Measurements from ENCODE around the gene RPL39.
"Not testable (repeated sequence)": the region's sequence is repeated elsewhere in the genome, so short reads cannot be mapped to it uniquely, and the experiment has no call there.

The RPL39 gene

GRCh38 chrX:119762718-119763117, 28.7 kb downstream of the RPL39 start:
- DNase-seq, result no peak

DNA sequence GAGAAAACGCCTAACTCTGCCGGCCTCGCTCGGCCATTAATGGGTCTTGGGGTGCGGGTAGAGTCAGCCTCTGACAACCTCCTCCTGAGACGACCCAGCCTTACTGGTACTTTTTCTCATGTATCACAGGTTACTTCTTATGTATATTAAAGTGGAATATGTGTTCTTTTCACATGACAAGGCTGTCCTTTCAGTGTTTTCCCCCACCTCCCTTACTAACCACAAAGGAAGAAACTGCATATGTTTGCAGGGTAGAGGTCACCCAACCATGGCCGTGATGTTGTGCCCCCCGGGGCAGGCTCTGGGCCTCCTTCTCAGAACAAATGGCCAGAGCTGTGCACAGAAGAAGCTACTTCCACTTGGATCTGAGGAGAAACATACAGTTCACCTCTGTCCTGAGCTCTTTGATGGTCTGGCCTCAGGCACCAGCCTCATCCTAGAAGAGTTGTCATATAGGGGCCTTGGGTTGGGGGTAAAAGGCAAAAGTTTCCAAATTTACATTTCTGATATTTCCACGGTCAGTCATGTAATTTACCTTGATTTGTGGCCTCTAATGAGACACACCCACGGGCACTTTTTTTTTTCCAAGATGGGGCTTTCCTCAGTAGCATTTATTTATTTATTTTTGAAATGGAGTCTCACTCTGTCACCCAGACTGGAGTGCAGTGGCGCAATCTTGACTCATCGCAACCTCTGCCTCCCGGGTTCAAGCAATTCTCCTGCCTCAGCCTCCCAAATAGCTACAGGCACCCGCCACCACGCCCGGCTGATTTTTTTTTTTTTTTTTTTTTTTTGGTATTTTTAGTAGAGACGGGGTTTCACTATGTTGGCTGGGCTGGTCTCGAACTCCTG, 31.2 kb downstream of the RPL39 start:
- no peak for DNase-seq

- DNase-seq, result no peak
Measured at GRCh38 chrX:119759248-119759766, 32.1 kb downstream of the RPL39 start.

DNA sequence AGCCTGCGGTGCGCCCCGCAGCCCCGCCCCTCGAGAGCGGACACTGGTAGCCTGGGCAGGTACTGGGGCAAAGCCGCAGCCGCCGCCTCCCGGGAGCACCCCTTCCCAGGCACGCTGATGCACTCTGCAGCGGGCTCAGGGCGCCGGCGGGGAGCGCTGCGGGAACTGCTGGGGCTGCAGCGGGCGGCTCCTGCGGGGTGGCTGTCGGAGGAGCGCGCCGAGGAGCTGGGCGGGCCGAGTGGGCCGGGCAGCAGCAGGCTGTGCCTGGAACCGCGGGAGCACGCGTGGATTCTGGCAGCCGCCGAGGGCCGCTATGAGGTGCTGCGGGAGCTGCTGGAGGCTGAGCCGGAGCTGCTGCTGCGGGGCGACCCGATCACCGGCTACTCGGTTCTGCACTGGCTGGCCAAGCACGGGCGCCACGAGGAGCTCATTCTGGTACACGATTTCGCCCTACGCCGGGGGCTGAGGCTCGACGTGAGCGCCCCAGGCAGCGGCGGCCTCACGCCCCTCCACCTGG, 32.6 kb downstream of the RPL39 start:
- no peak for DNase-seq

GRCh38 chrX:119757979-119758730, 33.3 kb downstream of the RPL39 start, which contains the start of gene SOWAHD:
Gene SOWAHD (plus strand): TSS chrX:119758588. CDS start chrX:119758668, 80 bp downstream.
- no peak for DNase-seq

DNA sequence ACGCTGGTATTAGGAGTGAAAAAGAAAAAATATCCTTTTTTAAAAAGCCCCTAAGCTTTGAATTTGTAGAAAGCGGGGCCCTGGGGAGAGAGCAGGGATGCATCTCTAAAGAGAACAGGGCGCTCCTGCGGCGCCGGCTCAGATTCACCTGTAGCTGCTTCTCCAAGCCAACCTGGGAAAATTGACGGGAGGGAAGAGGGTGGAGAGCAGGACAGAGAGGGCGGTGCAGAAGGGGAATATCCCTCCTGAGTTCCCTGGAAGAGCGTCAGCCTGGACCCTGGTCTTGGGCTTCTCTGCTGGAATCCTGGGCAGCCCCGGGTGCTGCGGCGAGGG, 33.8 kb downstream of the RPL39 start:
- DNase-seq, result no peak

- DNase-seq, result no peak
Measured at GRCh38 chrX:119756926-119757635, 34.3 kb downstream of the RPL39 start.

- DNase-seq, result no peak
Measured at GRCh38 chrX:119755981-119756533, 35.4 kb downstream of the RPL39 start.

DNA sequence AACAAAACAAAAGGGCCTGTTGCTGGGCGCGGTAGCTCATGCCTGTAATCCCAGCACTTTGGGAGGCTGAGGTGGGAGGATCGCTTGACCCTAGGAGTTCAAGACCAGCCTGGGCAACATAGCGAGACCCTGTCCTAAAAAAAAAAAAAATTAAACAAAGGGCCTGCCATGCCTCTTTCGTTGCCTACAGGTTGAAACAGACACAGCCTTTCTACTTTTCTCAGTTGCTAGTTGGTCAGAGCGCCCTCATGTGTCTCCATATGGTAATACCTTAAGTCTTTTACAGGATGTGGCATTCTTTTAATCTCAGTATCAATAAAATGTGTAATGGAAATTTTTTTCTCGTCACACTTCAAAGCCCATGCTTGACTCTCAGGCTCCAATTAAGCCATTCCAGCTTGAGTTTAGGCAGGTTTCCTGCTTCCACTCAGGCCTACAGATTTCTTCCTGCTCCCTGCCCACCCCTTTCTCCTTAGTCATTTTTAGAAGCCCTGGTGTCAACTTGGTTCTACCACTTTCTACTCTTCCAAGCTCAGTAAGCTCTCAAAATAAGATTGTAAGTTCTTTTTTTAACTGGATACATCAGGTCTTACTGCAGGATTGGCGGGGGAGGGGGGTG, 37.7 kb downstream of the RPL39 start:
- no peak for DNase-seq

GRCh38 chrX:119753001-119753400, 38.4 kb downstream of the RPL39 start:
- no peak for DNase-seq

DNA sequence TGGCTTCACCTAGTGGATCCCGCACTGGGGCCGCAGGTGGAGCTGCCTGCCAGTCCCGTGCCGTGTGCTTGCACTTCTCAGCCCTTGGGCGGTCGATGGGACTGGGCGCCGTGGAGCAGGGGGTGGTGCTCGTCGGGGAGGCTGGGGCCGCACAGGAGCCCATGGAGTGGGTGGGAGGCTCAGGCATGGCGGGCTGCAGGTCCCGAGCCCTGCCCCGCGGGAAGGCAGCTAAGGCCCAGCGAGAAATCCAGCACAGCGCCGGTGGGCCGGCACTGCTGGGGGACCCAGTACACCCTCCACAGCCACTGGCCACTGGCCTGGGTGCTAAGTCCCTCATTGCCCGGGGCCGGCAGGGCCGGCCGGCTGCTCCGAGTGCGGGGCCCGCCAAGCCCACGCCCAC, 40.7 kb downstream of the RPL39 start:
- DNase-seq, result not testable (repeated sequence)

DNA sequence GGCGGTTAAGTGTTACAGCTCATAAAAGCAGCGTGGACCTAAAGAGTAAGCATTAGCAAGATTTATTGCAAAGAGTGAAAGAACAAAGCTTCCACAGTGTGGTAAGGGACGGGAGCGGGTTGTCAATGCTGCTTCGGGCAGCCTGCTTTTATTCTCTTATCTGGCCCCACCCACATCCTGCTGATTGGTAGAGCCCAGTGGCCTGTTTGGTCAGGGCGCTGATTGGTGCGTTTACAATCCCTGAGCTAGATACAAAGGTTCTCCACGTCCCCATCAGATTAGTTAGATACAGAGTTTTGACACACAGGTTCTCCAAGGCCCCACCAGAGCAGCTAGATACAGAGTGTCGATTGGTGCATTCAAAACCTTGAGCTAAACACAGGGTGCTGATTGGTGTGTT, 41.3 kb downstream of the RPL39 start:
- DNase-seq, result not testable (repeated sequence)

- no peak for DNase-seq
Measured at GRCh38 chrX:119745283-119745848, 46.1 kb downstream of the RPL39 start.

DNA sequence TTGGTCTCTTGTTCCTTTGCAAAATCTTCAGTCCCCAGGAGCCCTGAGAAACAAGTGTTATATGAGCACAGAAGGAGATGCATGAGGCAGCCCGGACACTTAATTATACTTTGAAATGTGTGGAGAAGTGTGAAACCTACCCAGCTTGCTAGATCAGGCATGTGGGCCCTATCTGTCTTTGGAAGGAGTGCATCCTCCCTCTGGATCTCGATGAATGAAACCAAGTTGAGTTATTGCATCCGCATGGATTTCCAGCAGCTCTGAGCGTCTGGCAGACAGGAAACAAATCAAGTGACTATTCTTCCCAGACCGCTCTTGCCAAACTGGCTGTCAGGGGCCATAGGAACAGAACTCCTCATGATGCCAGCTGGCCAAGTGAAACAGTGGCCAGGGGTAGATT, 52.7 kb downstream of the RPL39 start:
- no peak for DNase-seq
